ENCODE data around the gene RXRA.

The RXRA gene

GRCh38 chr9:134399435-134400056 lies 73.3 kb downstream of the RXRA start:
- Histone ChIP-seq H3K4me3 (ENCODE audit: low read depth, low read length) (no peak overlapping the region), H3K36me3 (ENCODE audit: control insufficient read depth, insufficient read depth, low read length) (peaks cover 6% of the 10 kb centered on the region), H3K27me3 (ENCODE audit: control insufficient read depth, insufficient read depth, low read length) (no peaks in the 10 kb centered on the region), H3K9me3 (ENCODE audit: control insufficient read depth, insufficient read depth, low read depth, low read length) (peaks cover 11% of the 10 kb centered on the region), H3K9ac (ENCODE audit: low read length) (no peak overlapping the region), H3K4me1 (ENCODE audit: control insufficient read depth, insufficient read depth, low read length) (no peaks in the 10 kb centered on the region), H3K27ac (ENCODE audit: low read depth, low read length) (no peak overlapping the region)

GRCh38 chr9:134400283-134400682 lies 74.0 kb downstream of the RXRA start:
- Histone ChIP-seq H3K9me3 (ENCODE audit: control insufficient read depth, insufficient read depth, low read depth, low read length) (peaks cover 11% of the 10 kb centered on the region), H3K36me3 (ENCODE audit: control insufficient read depth, insufficient read depth, low read length) (peaks cover 6% of the 10 kb centered on the region), H3K9ac (ENCODE audit: low read length) (no peak overlapping the region), H3K27me3 (ENCODE audit: control insufficient read depth, insufficient read depth, low read length) (no peaks in the 10 kb centered on the region), H3K4me3 (ENCODE audit: low read depth, low read length) (no peak overlapping the region), H3K27ac (ENCODE audit: low read depth, low read length) (no peak overlapping the region), H3K4me1 (ENCODE audit: control insufficient read depth, insufficient read depth, low read length) (no peaks in the 10 kb centered on the region)

- Histone ChIP-seq H3K36me3 (ENCODE audit: control insufficient read depth, insufficient read depth, low read length) (peaks cover 6% of the 10 kb centered on the region), H3K27me3 (ENCODE audit: control insufficient read depth, insufficient read depth, low read length) (no peaks in the 10 kb centered on the region), H3K4me1 (ENCODE audit: control insufficient read depth, insufficient read depth, low read length) (peaks cover 1% of the 10 kb centered on the region; the same call in 1 of the 2 replicates), H3K9me3 (ENCODE audit: control insufficient read depth, insufficient read depth, low read depth, low read length) (peaks cover 11% of the 10 kb centered on the region), H3K9ac (ENCODE audit: low read length) (no peak overlapping the region), H3K27ac (ENCODE audit: low read depth, low read length) (no peak overlapping the region), H3K4me3 (ENCODE audit: low read depth, low read length) (no peak overlapping the region)
These were observed 75.1 kb downstream of the RXRA start for GRCh38 chr9:134401391-134401790.

GRCh38 chr9:134402182-134402581 lies 75.9 kb downstream of the RXRA start:
- no peak overlapping the region for H3K27ac ChIP-seq (ENCODE audit: low read depth, low read length)
- H3K4me1 ChIP-seq (ENCODE audit: control insufficient read depth, insufficient read depth, low read length): peaks cover 9% of the 10 kb centered on the region
- no peaks in the 10 kb centered on the region for H3K27me3 ChIP-seq (ENCODE audit: control insufficient read depth, insufficient read depth, low read length)
- peaks cover 6% of the 10 kb centered on the region for H3K36me3 ChIP-seq (ENCODE audit: control insufficient read depth, insufficient read depth, low read length)
- H3K4me3 ChIP-seq (ENCODE audit: low read depth, low read length): no peak overlapping the region
- no peak overlapping the region for H3K9ac ChIP-seq (ENCODE audit: low read length)
- H3K9me3 ChIP-seq (ENCODE audit: control insufficient read depth, insufficient read depth, low read depth, low read length): peaks cover 11% of the 10 kb centered on the region

- Histone ChIP-seq H3K27ac (ENCODE audit: low read depth, low read length) (no peak overlapping the region), H3K9ac (ENCODE audit: low read length) (no peak overlapping the region), H3K4me3 (ENCODE audit: low read depth, low read length) (no peak overlapping the region), H3K27me3 (ENCODE audit: control insufficient read depth, insufficient read depth, low read length) (no peaks in the 10 kb centered on the region), H3K36me3 (ENCODE audit: control insufficient read depth, insufficient read depth, low read length) (peaks cover 6% of the 10 kb centered on the region), H3K9me3 (ENCODE audit: control insufficient read depth, insufficient read depth, low read depth, low read length) (peaks cover 11% of the 10 kb centered on the region), H3K4me1 (ENCODE audit: control insufficient read depth, insufficient read depth, low read length) (peaks cover 17% of the 10 kb centered on the region)
These were observed 77.0 kb downstream of the RXRA start for GRCh38 chr9:134403292-134403681.

GRCh38 chr9:134403682-134404301 lies 77.5 kb downstream of the RXRA start:
- Histone ChIP-seq H3K4me3 (ENCODE audit: low read depth, low read length) (no peak overlapping the region), H3K9me3 (ENCODE audit: control insufficient read depth, insufficient read depth, low read depth, low read length) (peaks cover 6% of the 10 kb centered on the region), H3K9ac (ENCODE audit: low read length) (no peak overlapping the region), H3K4me1 (ENCODE audit: control insufficient read depth, insufficient read depth, low read length) (peaks cover 20% of the 10 kb centered on the region), H3K27ac (ENCODE audit: low read depth, low read length) (0 out of 2 replicates have a peak overlapping the region, but pooled peaks have one; percentile 11), H3K36me3 (ENCODE audit: control insufficient read depth, insufficient read depth, low read length) (peaks cover 5% of the 10 kb centered on the region), H3K27me3 (ENCODE audit: control insufficient read depth, insufficient read depth, low read length) (no peaks in the 10 kb centered on the region)

- H3K9me3 ChIP-seq (ENCODE audit: control insufficient read depth, insufficient read depth, low read depth, low read length): no peaks in the 10 kb centered on the region
- H3K9ac ChIP-seq (ENCODE audit: low read length): no peak overlapping the region
- peaks cover 27% of the 10 kb centered on the region for H3K4me1 ChIP-seq (ENCODE audit: control insufficient read depth, insufficient read depth, low read length)
- H3K27me3 ChIP-seq (ENCODE audit: control insufficient read depth, insufficient read depth, low read length): no peaks in the 10 kb centered on the region
- no peak overlapping the region for H3K4me3 ChIP-seq (ENCODE audit: low read depth, low read length)
- H3K27ac ChIP-seq (ENCODE audit: low read depth, low read length): 0 out of 2 replicates have a peak overlapping the region, but pooled peaks have one; percentile 11
- H3K36me3 ChIP-seq (ENCODE audit: control insufficient read depth, insufficient read depth, low read length): no peaks in the 10 kb centered on the region
These were observed 78.4 kb downstream of the RXRA start for GRCh38 chr9:134404376-134405358.

- H3K27me3 ChIP-seq (ENCODE audit: control insufficient read depth, insufficient read depth, low read length): no peaks in the 10 kb centered on the region
- H3K9me3 ChIP-seq (ENCODE audit: control insufficient read depth, insufficient read depth, low read depth, low read length): no peaks in the 10 kb centered on the region
- H3K9ac ChIP-seq (ENCODE audit: low read length): peak overlapping the region; percentile 24
- H3K36me3 ChIP-seq (ENCODE audit: control insufficient read depth, insufficient read depth, low read length): no peaks in the 10 kb centered on the region
- H3K4me1 ChIP-seq (ENCODE audit: control insufficient read depth, insufficient read depth, low read length): peaks cover 28% of the 10 kb centered on the region
- H3K4me3 ChIP-seq (ENCODE audit: low read depth, low read length): no peak overlapping the region
- 0 out of 2 replicates have a peak overlapping the region, but pooled peaks have one; percentile 40 for H3K27ac ChIP-seq (ENCODE audit: low read depth, low read length)
These were observed 79.3 kb downstream of the RXRA start for GRCh38 chr9:134405527-134405926.

GRCh38 chr9:134406366-134407120 lies 80.3 kb downstream of the RXRA start:
- Histone ChIP-seq H3K36me3 (ENCODE audit: control insufficient read depth, insufficient read depth, low read length) (no peaks in the 10 kb centered on the region), H3K4me3 (ENCODE audit: low read depth, low read length) (no peak overlapping the region), H3K27me3 (ENCODE audit: control insufficient read depth, insufficient read depth, low read length) (no peaks in the 10 kb centered on the region), H3K27ac (ENCODE audit: low read depth, low read length) (peak overlapping the region; percentile 47), H3K9ac (ENCODE audit: low read length) (peak overlapping the region; percentile 56), H3K9me3 (ENCODE audit: control insufficient read depth, insufficient read depth, low read depth, low read length) (no peaks in the 10 kb centered on the region), H3K4me1 (ENCODE audit: control insufficient read depth, insufficient read depth, low read length) (peaks cover 38% of the 10 kb centered on the region)

GRCh38 chr9:134407121-134407779 lies 81.0 kb downstream of the RXRA start:
- Histone ChIP-seq H3K9ac (ENCODE audit: low read length) (peak overlapping the region; percentile 56), H3K27me3 (ENCODE audit: control insufficient read depth, insufficient read depth, low read length) (no peaks in the 10 kb centered on the region), H3K27ac (ENCODE audit: low read depth, low read length) (peak overlapping the region; percentile 47), H3K9me3 (ENCODE audit: control insufficient read depth, insufficient read depth, low read depth, low read length) (no peaks in the 10 kb centered on the region), H3K4me3 (ENCODE audit: low read depth, low read length) (no peak overlapping the region), H3K4me1 (ENCODE audit: control insufficient read depth, insufficient read depth, low read length) (peaks cover 44% of the 10 kb centered on the region), H3K36me3 (ENCODE audit: control insufficient read depth, insufficient read depth, low read length) (no peaks in the 10 kb centered on the region)
